ENCODE measurements around the gene ACOT13.

The ACOT13 gene

GRCh38 chr6:24699521-24700359 is 32.9 kb downstream of the ACOT13 start:
- Histone ChIP-seq H3K14ac (ENCODE audit: low read length) (no peak overlapping the region), H2BK120ac (ENCODE audit: low read depth, low read length) (no peak overlapping the region), H3K27ac (replicated peaks; ENCODE audit: low read length) (no peak overlapping the region), H2AK5ac (ENCODE audit: low read depth, low read length) (no peak overlapping the region), H3K36me3 (replicated peaks in 1 of 2; ENCODE audit: control insufficient read depth in 2 of 2, insufficient read depth in 2 of 2, low read length in 2 of 2) (peaks cover 0 to 63% of the 10 kb centered on the region in 2 donors), H3K4me1 (ENCODE audit: control insufficient read depth in 2 of 2, insufficient read depth in 1 of 2, low read depth in 1 of 2, low read length in 2 of 2) (no peaks in the 10 kb centered on the region), H3K4me2 (ENCODE audit: insufficient read depth, low read length, poor library complexity, severe bottlenecking) (no peak overlapping the region), H2AFZ (ENCODE audit: low read length) (no peak overlapping the region), H3K23ac (ENCODE audit: low read depth, low read length, poor library complexity) (no peak overlapping the region), H3K4ac (ENCODE audit: low read length) (no peak overlapping the region), H2BK5ac (ENCODE audit: low read length) (no peak overlapping the region), H3K79me1 (ENCODE audit: low read depth, low read length) (no peaks in the 10 kb centered on the region), H3K9ac (ENCODE audit: low read depth, low read length, poor library complexity) (no peak overlapping the region), H2BK15ac (ENCODE audit: low read length) (no peak overlapping the region), H4K91ac (ENCODE audit: low read depth, low read length, poor library complexity) (no peak overlapping the region), H3K27me3 (ENCODE audit: control insufficient read depth in 3 of 3, insufficient read depth in 3 of 3, low read depth in 1 of 3, low read length in 3 of 3) (no peaks in the 10 kb centered on the region), H3K9me3 (replicated peaks in 1 of 2; ENCODE audit: control insufficient read depth in 2 of 2, insufficient read depth in 1 of 2, low read depth in 1 of 2, low read length in 2 of 2) (no peaks in the 10 kb centered on the region), H3K4me3 (ENCODE audit: low read length in 2 of 2) (no peak overlapping the region), H4K8ac (ENCODE audit: low read depth, low read length) (no peak overlapping the region), H3K18ac (ENCODE audit: low read length) (no peak overlapping the region), H2BK12ac (ENCODE audit: low read length) (no peak overlapping the region)
- DNase-seq (ENCODE audit: low spot score), result no peak
- no CpG with 5 or more reads among the region's 3 CpGs for WGBS, 2 donors (ENCODE audit: extremely low coverage in 2 of 2, insufficient read length in 2 of 2, insufficient replicate concordance in 1 of 2)

GRCh38 chr6:24702720-24703282 is 35.9 kb downstream of the ACOT13 start:
- Histone ChIP-seq H3K14ac (ENCODE audit: low read length) (no peak overlapping the region), H3K79me1 (ENCODE audit: low read depth, low read length) (no peaks in the 10 kb centered on the region), H2BK120ac (ENCODE audit: low read depth, low read length) (no peak overlapping the region), H3K27ac (replicated peaks; ENCODE audit: low read length) (no peak overlapping the region), H4K8ac (ENCODE audit: low read depth, low read length) (no peak overlapping the region), H3K9ac (ENCODE audit: low read depth, low read length, poor library complexity) (no peak overlapping the region), H2BK12ac (ENCODE audit: low read length) (no peak overlapping the region), H2AFZ (ENCODE audit: low read length) (no peak overlapping the region), H2AK5ac (ENCODE audit: low read depth, low read length) (no peak overlapping the region), H2BK5ac (ENCODE audit: low read length) (no peak overlapping the region), H3K4me3 (ENCODE audit: low read length in 2 of 2) (no peak overlapping the region), H3K4ac (ENCODE audit: low read length) (no peak overlapping the region), H4K91ac (ENCODE audit: low read depth, low read length, poor library complexity) (no peak overlapping the region), H3K23ac (ENCODE audit: low read depth, low read length, poor library complexity) (no peak overlapping the region), H3K27me3 (ENCODE audit: control insufficient read depth in 3 of 3, insufficient read depth in 3 of 3, low read depth in 1 of 3, low read length in 3 of 3) (no peaks in the 10 kb centered on the region), H2BK15ac (ENCODE audit: low read length) (no peak overlapping the region), H3K4me1 (ENCODE audit: control insufficient read depth in 2 of 2, insufficient read depth in 1 of 2, low read depth in 1 of 2, low read length in 2 of 2) (no peaks in the 10 kb centered on the region), H3K9me3 (replicated peaks in 1 of 2; ENCODE audit: control insufficient read depth in 2 of 2, insufficient read depth in 1 of 2, low read depth in 1 of 2, low read length in 2 of 2) (no peaks in the 10 kb centered on the region), H3K18ac (ENCODE audit: low read length) (no peak overlapping the region), H3K4me2 (ENCODE audit: insufficient read depth, low read length, poor library complexity, severe bottlenecking) (no peak overlapping the region), H3K36me3 (replicated peaks in 1 of 2; ENCODE audit: control insufficient read depth in 2 of 2, insufficient read depth in 2 of 2, low read length in 2 of 2) (peaks cover 8 to 93% of the 10 kb centered on the region in 2 donors)
- no peak for DNase-seq (ENCODE audit: low spot score)
- no CpG with 5 or more reads among the region's 4 CpGs for WGBS, 2 donors (ENCODE audit: extremely low coverage in 2 of 2, insufficient read length in 2 of 2, insufficient replicate concordance in 1 of 2)

GRCh38 chr6:24704468-24704867 is 37.6 kb downstream of the ACOT13 start:
- Histone ChIP-seq H3K23ac (ENCODE audit: low read depth, low read length, poor library complexity) (no peak overlapping the region), H3K79me1 (ENCODE audit: low read depth, low read length) (no peaks in the 10 kb centered on the region), H2BK15ac (ENCODE audit: low read length) (no peak overlapping the region), H3K4me1 (ENCODE audit: control insufficient read depth in 2 of 2, insufficient read depth in 1 of 2, low read depth in 1 of 2, low read length in 2 of 2) (no peaks in the 10 kb centered on the region), H3K9ac (ENCODE audit: low read depth, low read length, poor library complexity) (no peak overlapping the region), H3K36me3 (replicated peaks in 1 of 2; ENCODE audit: control insufficient read depth in 2 of 2, insufficient read depth in 2 of 2, low read length in 2 of 2) (peaks cover 19 to 97% of the 10 kb centered on the region in 2 donors), H3K27me3 (ENCODE audit: control insufficient read depth in 3 of 3, insufficient read depth in 3 of 3, low read depth in 1 of 3, low read length in 3 of 3) (no peaks in the 10 kb centered on the region), H2BK5ac (ENCODE audit: low read length) (no peak overlapping the region), H3K4ac (ENCODE audit: low read length) (no peak overlapping the region), H3K14ac (ENCODE audit: low read length) (no peak overlapping the region), H4K91ac (ENCODE audit: low read depth, low read length, poor library complexity) (no peak overlapping the region), H2AK5ac (ENCODE audit: low read depth, low read length) (no peak overlapping the region), H3K9me3 (replicated peaks in 1 of 2; ENCODE audit: control insufficient read depth in 2 of 2, insufficient read depth in 1 of 2, low read depth in 1 of 2, low read length in 2 of 2) (no peaks in the 10 kb centered on the region), H2BK12ac (ENCODE audit: low read length) (no peak overlapping the region), H3K18ac (ENCODE audit: low read length) (no peak overlapping the region), H2BK120ac (ENCODE audit: low read depth, low read length) (no peak overlapping the region), H3K4me2 (ENCODE audit: insufficient read depth, low read length, poor library complexity, severe bottlenecking) (no peak overlapping the region), H3K4me3 (ENCODE audit: low read length in 2 of 2) (no peak overlapping the region), H4K8ac (ENCODE audit: low read depth, low read length) (no peak overlapping the region), H3K27ac (replicated peaks; ENCODE audit: low read length) (no peak overlapping the region), H2AFZ (ENCODE audit: low read length) (no peak overlapping the region)
- DNase-seq (ENCODE audit: low spot score), result no peak

GRCh38 chr6:24708612-24709011 is 41.7 kb downstream of the ACOT13 start:
- H3K36me3 ChIP-seq (replicated peaks in 1 of 2; ENCODE audit: control insufficient read depth in 2 of 2, insufficient read depth in 2 of 2, low read length in 2 of 2), result peaks cover 28 to 100% of the 10 kb centered on the region in 2 donors
- no CpG with 5 or more reads among the region's 3 CpGs for WGBS, 2 donors (ENCODE audit: extremely low coverage in 2 of 2, insufficient read length in 2 of 2, insufficient replicate concordance in 1 of 2)
- H3K4ac ChIP-seq (ENCODE audit: low read length), result no peak overlapping the region
- no peak overlapping the region for H3K9ac ChIP-seq (ENCODE audit: low read depth, low read length, poor library complexity)
- no peak overlapping the region for H4K91ac ChIP-seq (ENCODE audit: low read depth, low read length, poor library complexity)
- H3K4me2 ChIP-seq (ENCODE audit: insufficient read depth, low read length, poor library complexity, severe bottlenecking), result no peak overlapping the region
- no peak overlapping the region for H3K23ac ChIP-seq (ENCODE audit: low read depth, low read length, poor library complexity)
- H3K4me1 ChIP-seq (ENCODE audit: control insufficient read depth in 2 of 2, insufficient read depth in 1 of 2, low read depth in 1 of 2, low read length in 2 of 2), result no peaks in the 10 kb centered on the region
- no peak overlapping the region for H3K4me3 ChIP-seq (ENCODE audit: low read length in 2 of 2)
- no peak overlapping the region for H2BK120ac ChIP-seq (ENCODE audit: low read depth, low read length)
- H3K14ac ChIP-seq (ENCODE audit: low read length), result no peak overlapping the region
- H2BK5ac ChIP-seq (ENCODE audit: low read length), result no peak overlapping the region
- H3K79me1 ChIP-seq (ENCODE audit: low read depth, low read length), result peaks cover 3% of the 10 kb centered on the region
- H3K18ac ChIP-seq (ENCODE audit: low read length), result no peak overlapping the region
- no peak overlapping the region for H3K27ac ChIP-seq (replicated peaks; ENCODE audit: low read length)
- no peak overlapping the region for H4K8ac ChIP-seq (ENCODE audit: low read depth, low read length)
- no peak overlapping the region for H2BK12ac ChIP-seq (ENCODE audit: low read length)
- H3K9me3 ChIP-seq (replicated peaks in 1 of 2; ENCODE audit: control insufficient read depth in 2 of 2, insufficient read depth in 1 of 2, low read depth in 1 of 2, low read length in 2 of 2), result no peaks in the 10 kb centered on the region
- DNase-seq (ENCODE audit: low spot score), result no peak
- H3K27me3 ChIP-seq (ENCODE audit: control insufficient read depth in 3 of 3, insufficient read depth in 3 of 3, low read depth in 1 of 3, low read length in 3 of 3), result no peaks in the 10 kb centered on the region
- H2BK15ac ChIP-seq (ENCODE audit: low read length), result no peak overlapping the region
- no peak overlapping the region for H2AFZ ChIP-seq (ENCODE audit: low read length)
- no peak overlapping the region for H2AK5ac ChIP-seq (ENCODE audit: low read depth, low read length)

Data from neuronal stem cell (in vitro differentiated cells).